NCI-H2029 treated with DMSO at 0.1 percent for 48 hours (cell line): Measurements from ENCODE around the gene TBC1D1.

Source experiments
- DNase-seq: peaks from one replicate; lab custom pipeline; 2025; lab: John Stamatoyannopoulos, UW

TBC1D1 gene

DNA sequence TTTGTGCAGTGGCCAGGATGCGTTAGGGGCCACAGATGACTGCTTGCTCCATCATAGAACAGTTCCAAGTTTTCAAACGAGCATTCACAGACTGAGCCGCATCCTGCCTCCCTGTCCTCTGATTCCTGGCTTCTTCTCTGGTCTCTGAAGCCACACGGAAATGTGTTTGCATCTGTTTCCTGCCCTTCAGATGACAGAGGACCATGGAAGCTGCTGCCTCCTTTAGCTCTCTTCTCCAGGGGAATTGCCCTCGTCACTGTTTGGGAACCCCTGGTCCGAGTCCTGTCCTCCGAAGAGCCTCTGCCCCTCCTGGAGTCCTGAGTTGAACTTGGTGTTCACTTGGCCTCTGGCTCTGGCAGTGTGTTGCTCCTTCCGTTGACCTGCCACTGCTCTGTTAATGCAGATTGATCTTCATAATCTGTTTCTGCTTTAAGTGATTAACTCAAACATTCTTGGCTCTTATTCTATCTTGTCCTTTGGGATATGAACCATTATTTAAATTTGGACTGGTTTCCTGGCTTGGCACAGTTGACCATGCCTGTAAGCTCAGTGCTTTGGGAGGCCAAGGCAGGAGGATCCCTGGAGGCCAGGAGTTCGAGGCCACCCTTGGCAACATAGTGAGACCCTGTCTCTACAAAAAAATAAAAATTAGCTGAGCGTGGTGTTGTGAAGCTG lies 165.3 kb downstream of the TBC1D1 start:
- DNase-seq: no peak

DNA sequence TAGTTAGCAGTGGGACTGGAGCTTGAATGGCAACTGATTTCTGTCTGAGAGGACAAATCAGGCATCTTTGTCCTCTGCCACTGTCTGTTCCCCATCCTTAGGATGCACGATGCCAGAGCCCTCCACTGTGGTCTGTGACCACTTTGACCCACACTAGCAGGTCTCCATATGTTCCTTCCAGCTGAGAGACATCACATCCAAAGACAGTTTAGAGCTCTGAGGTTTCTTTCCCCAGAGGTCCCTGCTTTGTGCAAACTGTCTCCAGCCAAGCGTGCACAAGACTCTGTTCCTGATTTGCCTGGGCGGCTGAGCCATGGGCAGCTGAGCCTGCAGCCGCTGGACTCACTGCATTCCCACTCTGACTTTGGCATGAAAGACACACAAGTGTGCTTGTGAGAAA lies 167.3 kb downstream of the TBC1D1 start:
- no peak for DNase-seq

DNA sequence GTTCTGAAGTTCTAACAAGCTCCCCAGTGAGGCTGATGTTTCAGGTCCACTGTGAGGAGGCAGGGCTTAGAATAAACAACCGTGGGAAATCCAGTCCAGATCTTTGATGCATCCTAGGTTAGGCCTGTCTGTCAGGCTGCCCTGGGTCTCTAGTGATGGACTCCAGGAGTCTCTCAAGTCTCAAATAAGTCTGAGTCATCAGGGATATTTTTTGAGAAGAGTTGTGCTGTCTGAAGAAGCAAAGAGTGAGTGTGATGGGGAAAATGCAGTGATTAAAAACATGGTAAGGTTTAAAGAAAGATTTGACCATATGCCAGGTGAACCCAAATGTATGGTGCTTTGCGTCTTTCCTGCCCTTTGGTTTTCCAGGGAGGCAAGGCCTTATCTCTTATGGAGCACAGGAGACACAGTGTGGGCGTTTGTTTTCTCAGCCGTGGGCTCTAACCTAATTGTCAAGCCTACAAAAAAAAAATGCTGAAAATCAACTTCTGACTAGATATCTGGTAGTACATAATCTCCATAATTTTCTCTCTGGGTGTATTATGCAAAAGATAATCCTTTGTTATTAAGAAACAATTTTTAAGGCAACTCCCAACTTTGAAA lies 170.0 kb downstream of the TBC1D1 start:
- DNase-seq: no peak

DNA sequence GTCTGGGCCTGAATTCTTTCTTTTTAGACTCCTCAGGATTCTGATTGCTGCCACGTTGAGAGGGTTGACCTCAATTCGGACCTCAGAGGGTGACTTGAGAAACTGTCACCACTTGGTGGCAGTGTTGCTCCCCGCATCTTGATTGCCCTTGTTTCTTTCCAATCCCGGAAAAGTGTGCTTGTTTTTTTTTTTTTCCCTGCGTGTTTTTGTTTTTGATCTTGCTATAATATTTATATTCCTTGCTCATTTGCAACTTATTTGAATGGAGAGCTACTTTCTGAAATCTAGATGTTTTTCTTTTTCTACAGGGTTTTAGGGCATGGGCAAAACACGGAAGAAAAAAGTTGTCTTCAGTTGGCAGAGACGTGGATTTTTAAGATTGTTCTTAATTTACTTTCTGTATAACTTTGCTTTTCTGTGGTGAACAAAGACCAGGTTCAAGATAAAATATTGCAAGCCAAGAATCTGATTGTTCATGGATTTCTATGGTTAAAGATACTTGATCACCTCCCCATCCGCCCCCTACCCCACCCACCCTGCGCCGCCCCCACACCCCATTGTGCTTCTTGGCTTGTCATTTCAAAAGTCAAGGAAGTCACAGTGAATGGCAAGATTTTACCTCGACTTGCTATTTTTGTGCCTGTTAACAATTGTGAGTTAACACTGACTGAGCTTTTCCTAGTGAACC lies 171.3 kb downstream of the TBC1D1 start:
- DNase-seq: peak; percentile 34

DNA sequence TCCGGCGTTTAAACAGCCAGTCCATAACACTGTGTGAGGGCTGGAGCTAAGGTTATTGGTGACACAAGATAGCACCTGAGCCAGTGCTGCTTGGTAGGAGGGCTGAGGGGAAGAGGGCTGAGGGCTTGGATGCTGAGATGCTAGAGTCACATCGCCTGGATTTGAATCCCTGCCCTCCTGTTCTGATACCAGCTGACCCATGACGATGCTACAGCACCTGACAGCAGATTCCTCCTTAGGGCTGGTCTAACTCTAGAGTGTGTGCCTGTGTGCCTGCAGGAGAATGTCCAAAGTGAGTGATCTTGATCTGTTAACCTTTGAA lies 171.9 kb downstream of the TBC1D1 start:
- DNase-seq: no peak

GRCh38 chr4:38065176-38065575 lies 174.3 kb downstream of the TBC1D1 start:
- no peak for DNase-seq

DNA sequence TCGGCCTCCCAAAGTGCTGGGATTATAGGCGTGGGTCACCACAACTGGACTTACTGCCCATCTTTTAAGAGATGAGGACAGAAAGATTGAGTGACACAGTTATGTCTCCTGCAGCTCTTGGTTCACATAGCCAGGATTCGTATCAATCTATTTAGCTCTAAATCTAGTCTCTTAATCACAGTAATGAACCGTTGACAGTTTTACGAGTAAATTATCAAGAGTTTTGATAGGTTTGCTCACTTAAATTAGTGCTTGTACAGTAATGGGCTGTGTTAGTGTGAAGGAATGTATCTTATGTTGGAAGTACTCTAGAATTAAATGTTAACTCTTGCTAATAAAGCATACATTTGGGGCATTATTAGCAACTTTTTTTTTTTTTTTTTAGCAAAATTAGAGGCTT lies 175.0 kb downstream of the TBC1D1 start:
- DNase-seq: no peak

DNA sequence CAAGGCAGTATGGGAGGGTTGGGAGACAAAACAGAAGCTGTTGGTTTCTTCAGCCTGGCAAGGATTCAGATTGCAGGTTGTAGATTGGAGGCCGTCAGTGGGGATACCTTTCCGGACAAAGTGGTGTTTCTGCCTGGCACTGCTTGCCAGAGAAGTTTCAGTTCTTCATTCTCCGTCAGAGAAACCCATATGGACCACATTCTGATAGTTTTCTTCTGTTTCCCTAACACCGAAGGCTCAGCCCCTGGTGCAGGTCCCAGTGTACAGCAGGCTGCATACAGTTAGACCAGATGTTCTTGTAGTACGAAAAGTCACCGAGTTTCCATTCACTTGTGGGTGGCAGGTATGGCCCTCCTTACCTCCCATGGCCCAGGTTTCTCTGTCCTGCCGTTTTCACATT lies 176.6 kb downstream of the TBC1D1 start:
- no peak for DNase-seq

GRCh38 chr4:38068107-38068506 lies 177.2 kb downstream of the TBC1D1 start:
- no peak for DNase-seq

DNA sequence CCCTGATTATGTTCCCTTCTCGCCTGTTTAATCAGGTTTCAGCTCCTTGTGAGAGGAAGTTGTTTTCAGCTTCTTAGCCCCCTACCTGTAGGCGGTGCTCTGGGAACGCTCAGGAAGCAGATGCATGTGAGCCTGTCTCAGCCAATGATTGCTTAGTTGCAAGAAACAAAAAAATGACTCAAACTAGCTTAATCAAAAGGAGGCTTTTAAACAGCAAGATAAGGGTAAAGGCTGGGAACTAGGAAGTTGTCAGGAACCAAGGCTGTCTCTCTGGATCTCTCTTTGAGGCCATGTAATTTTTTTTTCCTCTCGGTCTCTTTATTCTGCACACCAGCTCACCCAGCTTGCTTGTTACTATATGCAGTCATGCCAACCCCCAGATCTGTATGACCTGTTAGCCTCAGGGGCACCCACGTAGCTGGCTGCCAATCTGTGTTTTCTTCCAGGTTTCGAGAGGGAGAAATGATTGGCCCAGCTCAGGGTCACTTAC lies 178.4 kb downstream of the TBC1D1 start:
- DNase-seq: no peak

GRCh38 chr4:38071801-38072431 lies 181.0 kb downstream of the TBC1D1 start:
- no peak for DNase-seq

DNA sequence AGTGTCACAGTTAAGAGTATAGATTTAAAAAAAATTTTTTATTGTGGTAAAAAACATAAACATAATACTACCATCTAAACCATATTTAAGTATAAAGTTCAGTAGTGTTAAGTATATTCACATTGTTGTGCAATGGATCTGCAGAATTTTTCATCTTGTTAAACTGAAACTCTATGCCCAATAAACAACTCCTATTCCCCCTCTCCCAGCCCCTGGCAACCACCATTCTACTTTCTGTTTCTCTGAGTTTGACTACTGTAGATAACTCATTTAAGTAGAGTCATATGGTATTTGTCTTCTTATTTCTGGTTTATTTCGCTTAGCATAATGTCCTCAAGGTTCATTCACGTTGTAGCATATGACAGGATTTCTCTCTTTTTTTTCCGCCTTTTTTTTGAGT lies 181.7 kb downstream of the TBC1D1 start:
- DNase-seq: no peak

DNA sequence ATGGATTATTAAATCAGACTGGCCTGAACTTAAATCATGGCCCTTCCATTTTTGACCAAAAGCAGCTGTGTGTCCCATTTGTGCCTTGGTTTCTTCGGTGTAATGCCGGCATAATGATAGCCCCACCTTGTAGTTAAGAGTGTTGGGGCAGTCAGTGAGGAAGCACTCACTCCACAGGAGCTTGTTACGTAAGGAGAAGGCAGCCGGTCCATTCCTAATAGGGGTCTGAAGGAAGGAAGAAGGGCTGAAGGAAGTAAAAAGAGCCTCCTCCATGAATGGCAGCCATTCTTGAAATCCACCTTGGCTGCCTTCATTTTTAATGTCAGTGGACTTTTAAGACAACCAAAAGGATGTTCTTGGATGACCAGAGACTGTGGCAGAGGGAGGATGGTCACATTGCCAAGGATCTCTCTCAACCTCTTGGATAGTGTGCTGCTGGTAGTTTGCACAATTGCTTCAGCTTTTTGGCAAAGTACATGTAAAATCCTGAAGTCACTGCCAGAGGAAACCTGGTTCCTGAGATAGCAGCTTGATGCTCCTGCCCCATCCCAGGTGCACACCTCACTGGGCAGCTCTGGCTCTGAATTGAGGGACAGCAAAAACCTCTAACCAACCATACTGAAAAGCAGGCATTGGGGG lies 182.8 kb downstream of the TBC1D1 start:
- no peak for DNase-seq

- DNase-seq: no peak
Measured at GRCh38 chr4:38075370-38076152, 184.7 kb downstream of the TBC1D1 start.

GRCh38 chr4:38076153-38076669 lies 185.3 kb downstream of the TBC1D1 start:
- no peak for DNase-seq

GRCh38 chr4:38077791-38078489 lies 187.1 kb downstream of the TBC1D1 start:
- no peak for DNase-seq

GRCh38 chr4:38078590-38079421 lies 187.9 kb downstream of the TBC1D1 start:
- DNase-seq: no peak

GRCh38 chr4:38080061-38080974 lies 189.4 kb downstream of the TBC1D1 start:
- DNase-seq: no peak

DNA sequence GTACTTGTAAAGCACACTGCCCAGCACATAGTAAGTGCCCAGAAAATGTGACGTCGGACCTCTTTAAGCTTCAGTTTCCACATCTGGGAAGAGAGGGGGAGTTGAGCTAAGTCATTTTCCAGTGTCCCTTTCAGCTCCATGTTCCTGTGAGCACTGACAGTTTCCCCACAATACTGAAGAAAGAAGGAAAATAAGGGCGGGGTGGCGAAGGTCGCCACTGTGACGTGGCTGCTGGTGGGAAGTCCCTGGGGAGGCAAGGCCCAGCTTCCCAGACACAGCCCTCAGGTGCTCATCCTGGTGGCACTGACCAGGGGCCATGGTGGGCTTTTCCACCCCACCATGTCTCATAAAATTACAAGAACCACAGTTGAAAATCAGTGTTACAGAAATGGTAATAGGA lies 191.1 kb downstream of the TBC1D1 start:
- no peak for DNase-seq
